OCI-M2 (cell line): ENCODE results near the gene PHOX2B.
"Not testable (repeated sequence)": the region's sequence is repeated elsewhere in the genome, so short reads cannot be mapped to it uniquely, and the experiment has no call there.

Source experiments
- DNase-seq: peaks from one replicate; lab custom pipeline; 2025; ENCODE audit not compliant: unreplicated experiment; lab: John Stamatoyannopoulos, UW

The PHOX2B gene

DNA sequence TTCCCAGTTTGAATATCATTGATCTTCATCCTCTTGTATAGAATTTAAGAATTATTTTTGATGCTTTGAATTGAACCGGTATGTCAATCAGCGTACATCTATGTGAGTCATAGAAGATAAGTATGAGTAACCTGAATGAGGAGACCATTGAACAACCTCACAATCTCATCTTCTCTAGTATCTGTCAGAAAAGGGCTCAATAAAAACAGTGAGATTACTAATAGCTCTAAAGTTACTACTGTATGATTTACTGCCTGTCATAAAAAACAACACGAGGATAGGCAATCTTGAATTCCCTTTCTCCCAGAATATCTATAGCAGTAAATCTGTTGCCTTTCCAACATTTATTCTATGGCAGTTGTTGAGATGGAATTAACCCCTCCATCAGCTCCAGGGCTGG is 36.1 kb downstream of the PHOX2B start:
- no peak for DNase-seq

- DNase-seq: not testable (repeated sequence)
These were observed 36.9 kb downstream of the PHOX2B start for GRCh38 chr4:41711654-41712053.

GRCh38 chr4:41709844-41710481 is 38.6 kb downstream of the PHOX2B start:
- DNase-seq: no peak

DNA sequence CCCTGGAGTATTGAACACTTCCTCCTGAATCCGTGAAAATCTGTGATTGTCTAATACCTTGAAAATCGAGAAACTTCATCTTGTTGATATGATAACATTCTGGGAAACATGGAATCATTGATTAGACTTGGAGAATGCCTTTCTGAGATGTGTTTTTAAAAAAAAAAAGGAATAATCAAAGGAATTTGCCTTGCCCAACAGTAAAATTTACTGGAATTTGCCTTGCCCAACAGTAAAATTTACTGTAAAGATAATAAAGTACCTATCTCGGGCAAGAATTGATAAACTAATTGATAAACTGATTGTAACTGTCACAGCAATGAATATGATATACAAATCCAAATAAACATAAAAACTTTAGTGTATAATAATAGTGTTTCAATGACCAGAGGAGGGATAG is 44.7 kb downstream of the PHOX2B start:
- no peak for DNase-seq

DNA sequence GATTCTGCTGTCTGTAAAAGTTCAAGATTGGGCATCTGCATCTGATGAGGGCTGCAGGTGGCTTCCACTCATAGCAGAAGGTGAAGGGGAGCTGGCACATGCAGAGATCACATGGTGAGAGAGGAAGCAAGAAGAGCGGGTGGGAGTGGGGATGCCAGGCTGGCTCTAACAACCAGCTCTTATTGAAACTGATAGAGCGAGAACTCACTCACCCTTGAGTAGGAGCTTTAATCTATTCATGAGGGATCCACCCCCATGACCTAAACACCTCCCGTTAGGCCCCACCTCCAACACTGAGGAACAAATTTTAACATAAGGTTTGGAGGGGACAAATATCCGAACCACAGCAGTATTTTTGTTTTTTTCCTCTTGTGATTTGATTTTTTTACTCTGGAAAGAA is 45.8 kb downstream of the PHOX2B start:
- no peak for DNase-seq

DNA sequence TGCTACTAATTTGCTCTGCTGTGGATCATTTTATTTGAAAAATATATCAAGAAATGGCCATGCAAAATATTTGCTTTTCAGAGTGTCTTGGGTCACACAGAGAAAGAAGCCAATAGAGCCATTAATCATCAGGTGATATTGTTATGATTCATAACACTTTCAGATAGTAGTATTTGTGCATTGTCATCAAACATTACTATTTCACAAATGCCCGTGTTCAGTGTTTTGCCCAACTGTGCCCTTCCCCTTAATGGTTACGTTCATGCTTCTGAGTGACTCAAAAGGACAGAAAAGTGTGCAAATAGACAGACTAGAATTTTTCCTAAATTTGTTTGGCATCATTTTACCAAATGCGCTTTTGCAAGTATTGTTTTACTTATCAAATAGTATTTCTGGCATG is 46.5 kb downstream of the PHOX2B start:
- no peak for DNase-seq

DNA sequence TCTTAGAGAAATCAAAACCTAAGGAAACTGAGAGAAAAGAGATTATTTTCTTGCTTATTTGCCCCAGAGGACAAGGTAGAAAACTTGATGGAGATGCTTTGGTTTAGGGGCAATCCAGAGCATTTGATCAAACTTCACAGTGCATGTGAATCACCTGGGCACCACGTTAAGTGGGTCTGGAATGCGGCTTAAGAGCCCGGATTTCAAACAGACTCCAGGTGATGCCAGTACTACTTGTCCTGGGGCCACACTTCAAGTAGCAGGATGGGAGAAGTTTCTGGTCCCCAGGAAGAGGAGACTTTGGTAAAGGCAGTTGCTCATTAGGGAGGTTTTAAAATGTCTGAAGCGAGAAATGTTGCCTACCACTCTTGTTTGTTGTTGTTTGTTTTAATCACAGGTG is 51.8 kb downstream of the PHOX2B start:
- no peak for DNase-seq

DNA sequence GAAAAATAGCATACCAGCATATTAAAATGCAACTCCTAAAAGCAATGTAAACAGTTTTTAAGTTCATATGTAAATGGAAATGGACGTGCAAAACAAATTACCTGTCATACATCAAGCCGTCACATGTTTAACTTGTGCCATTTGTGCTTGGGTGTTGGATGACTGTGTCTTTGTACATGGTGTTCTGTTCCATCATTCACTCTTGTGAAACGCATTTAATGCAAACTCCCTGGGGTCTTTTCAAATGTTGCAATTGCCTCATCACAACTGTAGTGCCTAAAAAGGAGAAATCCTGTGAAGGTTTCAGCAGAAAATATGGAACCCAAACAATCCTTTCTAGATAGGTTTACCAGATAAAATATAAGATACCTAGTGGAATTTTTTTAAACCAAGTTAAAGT is 52.4 kb downstream of the PHOX2B start:
- no peak for DNase-seq
